Measurements from ENCODE around the gene FRK. TPM values are rescaled to one million over a fixed set of nuclear protein-coding genes. Genes with fewer than 3 reads are reported as not detected.

The FRK gene
- polyA plus RNA-seq, 1 donor (not counting 4 experiments of a cell fraction or from before 2014, with no cell fraction given): 2.4 TPM

DNA sequence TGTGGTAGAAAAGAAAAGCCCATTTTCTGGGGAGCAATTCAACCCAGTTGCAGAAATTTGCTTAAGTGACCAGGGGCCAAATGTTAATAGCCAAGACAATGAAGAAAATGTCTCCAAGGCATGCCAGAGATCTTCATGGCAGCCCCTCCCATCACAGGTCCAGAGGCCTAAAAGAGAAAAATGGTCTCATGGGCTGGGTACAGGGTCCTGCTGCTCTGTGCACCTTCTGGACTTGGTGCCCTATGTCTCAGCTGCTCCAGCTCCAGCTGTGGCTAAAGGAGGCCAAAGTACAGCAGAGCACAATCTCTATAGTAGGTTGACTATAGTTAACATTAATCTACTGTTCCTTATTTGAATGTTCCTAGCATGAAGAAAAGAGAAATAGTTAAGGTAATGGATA lies 44.7 kb downstream of the FRK start:
- DNase-seq (ENCODE audit: low read depth, low spot score) (no peak), FAIRE-seq (no peak)
- H3K4me3 ChIP-seq (ENCODE audit: control insufficient read depth in 2 of 3, extremely low read depth in 1 of 3, insufficient read depth in 2 of 3, low read depth in 1 of 3, low read length in 3 of 3): no peak overlapping the region
- no peaks in the 10 kb centered on the region for H3K36me3 ChIP-seq (ENCODE audit: control insufficient read depth in 2 of 2, extremely low read depth in 1 of 2, insufficient read depth in 2 of 2, low read length in 2 of 2)
- H3K27me3 ChIP-seq (ENCODE audit: control insufficient read depth, extremely low read depth, insufficient read depth, low read length): no peaks in the 10 kb centered on the region
- H3K4me1 ChIP-seq (ENCODE audit: control insufficient read depth, extremely low read depth, insufficient read depth, low read length): peaks cover 54% of the 10 kb centered on the region
- H3K9ac ChIP-seq (ENCODE audit: control insufficient read depth, extremely low read depth, insufficient read depth, low read length): no peak overlapping the region
- H3K27ac ChIP-seq (ENCODE audit: control insufficient read depth, insufficient read depth, low read length): no peak overlapping the region
- TF ChIP-seq EZH2 (IDR thresholded peaks at IDR 0.05; ENCODE audit: low read length): no peak
- TF ChIP-seq, protein P1, sequence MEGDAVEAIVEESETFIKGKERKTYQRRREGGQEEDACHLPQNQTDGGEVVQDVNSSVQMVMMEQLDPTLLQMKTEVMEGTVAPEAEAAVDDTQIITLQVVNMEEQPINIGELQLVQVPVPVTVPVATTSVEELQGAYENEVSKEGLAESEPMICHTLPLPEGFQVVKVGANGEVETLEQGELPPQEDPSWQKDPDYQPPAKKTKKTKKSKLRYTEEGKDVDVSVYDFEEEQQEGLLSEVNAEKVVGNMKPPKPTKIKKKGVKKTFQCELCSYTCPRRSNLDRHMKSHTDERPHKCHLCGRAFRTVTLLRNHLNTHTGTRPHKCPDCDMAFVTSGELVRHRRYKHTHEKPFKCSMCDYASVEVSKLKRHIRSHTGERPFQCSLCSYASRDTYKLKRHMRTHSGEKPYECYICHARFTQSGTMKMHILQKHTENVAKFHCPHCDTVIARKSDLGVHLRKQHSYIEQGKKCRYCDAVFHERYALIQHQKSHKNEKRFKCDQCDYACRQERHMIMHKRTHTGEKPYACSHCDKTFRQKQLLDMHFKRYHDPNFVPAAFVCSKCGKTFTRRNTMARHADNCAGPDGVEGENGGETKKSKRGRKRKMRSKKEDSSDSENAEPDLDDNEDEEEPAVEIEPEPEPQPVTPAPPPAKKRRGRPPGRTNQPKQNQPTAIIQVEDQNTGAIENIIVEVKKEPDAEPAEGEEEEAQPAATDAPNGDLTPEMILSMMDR (optimal IDR thresholded peaks at IDR 0.05 in 1 of 3, IDR thresholded peaks at IDR 0.05 in 1 of 3, conservative IDR thresholded peaks at IDR 0.05 in 1 of 3; ENCODE audit: extremely low read depth in 1 of 3, insufficient read depth in 2 of 3, low read length in 3 of 3): no peak
- dilution Hi-C loops (cut with MboI; ENCODE audit: extremely low pct_ligation_motif_present, low sequenced_read_pairs): no loop called here
- no peaks in the 10 kb centered on the region for H3K9me1 ChIP-seq (ENCODE audit: control insufficient read depth, extremely low read depth, insufficient read depth, low read length)
- H3K9me3 ChIP-seq (ENCODE audit: control insufficient read depth, low read depth, low read length): no peaks in the 10 kb centered on the region
- no peak overlapping the region for H2AFZ ChIP-seq (ENCODE audit: control insufficient read depth, low read length)
- H3K4me2 ChIP-seq (ENCODE audit: control insufficient read depth, extremely low read depth, insufficient read depth, low read depth, low read length): no peak overlapping the region
- no peaks in the 10 kb centered on the region for H4K20me1 ChIP-seq (ENCODE audit: control insufficient read depth, extremely low read depth, insufficient read depth, low read length)
- H3K79me2 ChIP-seq (ENCODE audit: control insufficient read depth, insufficient read depth, low read length): peaks cover 2% of the 10 kb centered on the region

DNA sequence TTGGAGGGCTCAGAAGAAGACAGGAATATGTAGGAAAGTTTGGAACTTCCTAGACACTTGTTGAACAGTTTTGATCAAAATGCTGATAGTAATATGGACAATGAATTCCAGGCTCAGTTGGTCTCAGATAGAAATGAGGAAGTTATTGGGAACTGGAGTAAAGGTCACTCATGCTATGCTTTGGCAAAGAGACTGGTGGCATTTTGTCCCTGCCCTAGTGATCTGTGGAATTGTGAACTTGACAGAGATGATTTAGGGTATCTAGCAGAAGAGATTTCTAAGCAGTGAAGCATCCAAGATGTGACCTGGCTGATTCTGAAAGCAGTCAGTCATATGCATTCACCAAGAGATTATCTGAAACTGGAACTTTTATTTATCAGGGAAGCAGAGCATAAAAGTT lies 45.1 kb downstream of the FRK start:
- dilution Hi-C loops (cut with MboI; ENCODE audit: extremely low pct_ligation_motif_present, low sequenced_read_pairs): no loop called here

More for the DNA sequence above, 45.1 kb downstream of the FRK start:
- H3K79me2 ChIP-seq (ENCODE audit: control insufficient read depth, insufficient read depth, low read length): peaks cover 2% of the 10 kb centered on the region
- TF ChIP-seq, protein P1 (optimal IDR thresholded peaks at IDR 0.05 in 1 of 3, IDR thresholded peaks at IDR 0.05 in 1 of 3, conservative IDR thresholded peaks at IDR 0.05 in 1 of 3; ENCODE audit: extremely low read depth in 1 of 3, insufficient read depth in 2 of 3, low read length in 3 of 3): no peak
- TF ChIP-seq EZH2 (IDR thresholded peaks at IDR 0.05; ENCODE audit: low read length): no peak
- H3K4me3 ChIP-seq (ENCODE audit: control insufficient read depth in 2 of 3, extremely low read depth in 1 of 3, insufficient read depth in 2 of 3, low read depth in 1 of 3, low read length in 3 of 3): no peak overlapping the region
- no peaks in the 10 kb centered on the region for H3K9me3 ChIP-seq (ENCODE audit: control insufficient read depth, low read depth, low read length)
- FAIRE-seq (peak; percentile 43), DNase-seq (ENCODE audit: low read depth, low spot score) (no peak)
- no peaks in the 10 kb centered on the region for H3K27me3 ChIP-seq (ENCODE audit: control insufficient read depth, extremely low read depth, insufficient read depth, low read length)
- H3K4me1 ChIP-seq (ENCODE audit: control insufficient read depth, extremely low read depth, insufficient read depth, low read length): peaks cover 55% of the 10 kb centered on the region
- H2AFZ ChIP-seq (ENCODE audit: control insufficient read depth, low read length): no peak overlapping the region
- no peaks in the 10 kb centered on the region for H3K9me1 ChIP-seq (ENCODE audit: control insufficient read depth, extremely low read depth, insufficient read depth, low read length)
- no peak overlapping the region for H3K27ac ChIP-seq (ENCODE audit: control insufficient read depth, insufficient read depth, low read length)
- H3K4me2 ChIP-seq (ENCODE audit: control insufficient read depth, extremely low read depth, insufficient read depth, low read depth, low read length): no peak overlapping the region
- H3K9ac ChIP-seq (ENCODE audit: control insufficient read depth, extremely low read depth, insufficient read depth, low read length): no peak overlapping the region
- H3K36me3 ChIP-seq (ENCODE audit: control insufficient read depth in 2 of 2, extremely low read depth in 1 of 2, insufficient read depth in 2 of 2, low read length in 2 of 2): no peaks in the 10 kb centered on the region
- H4K20me1 ChIP-seq (ENCODE audit: control insufficient read depth, extremely low read depth, insufficient read depth, low read length): no peaks in the 10 kb centered on the region

Data from keratinocyte (primary cell).